Progenitor cell of endocrine pancreas (in vitro differentiated cells): ENCODE data around the gene ZNF669. TPM values are rescaled to one million over a fixed set of nuclear protein-coding genes. Genes with fewer than 3 reads are reported as not detected.
"Not testable (repeated sequence)": the region's sequence is repeated elsewhere in the genome, so short reads cannot be mapped to it uniquely, and the experiment has no call there.

Experiments used
- DNase-seq: peaks from one replicate; pipeline ENCODE4 v3.0.0; 2021; ENCODE audit warnings: low spot score; ENCODE audit not compliant: unreplicated experiment
- H3K27ac Mint-ChIP-seq: 2 replicates; pipeline ENCODE4 v1.8.0; 2021; ENCODE audit warnings: mild to moderate bottlenecking, moderate library complexity, mixed read lengths
- H3K27me3 Mint-ChIP-seq: 2 replicates; pipeline ENCODE4 v1.8.0; 2021; ENCODE audit warnings: mixed read lengths
- H3K36me3 Mint-ChIP-seq: 2 replicates; pipeline ENCODE4 v1.8.0; 2022; ENCODE audit warnings: mixed read lengths; ENCODE audit not compliant: insufficient read depth
- H3K4me1 Mint-ChIP-seq: 2 replicates; pipeline ENCODE4 v1.8.0; 2021; ENCODE audit warnings: low read depth, mixed read lengths
- H3K4me3 Mint-ChIP-seq: 2 replicates; pipeline ENCODE4 v1.8.0; 2021; ENCODE audit warnings: low read depth, mild to moderate bottlenecking, moderate library complexity, mixed read lengths
- H3K9me3 Mint-ChIP-seq: 2 replicates; pipeline ENCODE4 v1.8.0; 2021; ENCODE audit warnings: low read depth, mixed read lengths
- CTCF ChIP-seq: fragments of 200-600 bp; sonication (generic); IDR thresholded peaks from one replicate; pipeline ENCODE4 v1.5.0; 2021; ENCODE audit warnings: antibody characterized with exemption, mild to moderate bottlenecking; ENCODE audit not compliant: unreplicated experiment
- total RNA-seq: library from RNA; stranded (reverse); gene quantifications from 2 replicates; pipeline ENCODE4 v1.2.1, GENCODE V29; 2021

ZNF669 gene
- total RNA-seq, 1 donor from 2014 or later, result 19.7 TPM

GRCh38 chr1:247131236-247131635, 27.1 kb upstream of the ZNF669 start:
- Mint-ChIP-seq H3K4me1 (peaks cover 8% of the 10 kb centered on the region), H3K36me3 (peaks cover 52% of the 10 kb centered on the region), H3K27ac (no peak overlapping the region), H3K9me3 (peaks cover 33% of the 10 kb centered on the region), H3K27me3 (no peaks in the 10 kb centered on the region), H3K4me3 (no peak overlapping the region)
- TF ChIP-seq CTCF, result no peak
- DNase-seq, result no peak

- not testable (repeated sequence) for H3K4me1 Mint-ChIP-seq, DNase-seq, H3K27me3 Mint-ChIP-seq
- peak overlapping the region; percentile 88 for H3K4me3 Mint-ChIP-seq
- peaks cover 30% of the 10 kb centered on the region for H3K36me3 Mint-ChIP-seq
- peak overlapping the region; percentile 94 for H3K27ac Mint-ChIP-seq
- peaks cover 13% of the 10 kb centered on the region for H3K9me3 Mint-ChIP-seq
Measured at GRCh38 chr1:247127519-247128282, 23.5 kb upstream of the ZNF669 start.

GRCh38 chr1:247126601-247127000, 22.4 kb upstream of the ZNF669 start:
- peaks cover 14% of the 10 kb centered on the region for H3K9me3 Mint-ChIP-seq
- H3K36me3 Mint-ChIP-seq, result peaks cover 21% of the 10 kb centered on the region
- not testable (repeated sequence) for H3K27me3 Mint-ChIP-seq

GRCh38 chr1:247126166-247126565, 22.0 kb upstream of the ZNF669 start:
- H3K4me1 Mint-ChIP-seq, H3K27me3 Mint-ChIP-seq: not testable (repeated sequence)

More at GRCh38 chr1:247126601-247127000, 22.4 kb upstream of the ZNF669 start:
- DNase-seq, H3K4me3 Mint-ChIP-seq, H3K4me1 Mint-ChIP-seq, H3K27ac Mint-ChIP-seq: not testable (repeated sequence)

GRCh38 chr1:247121382-247121781, 17.2 kb upstream of the ZNF669 start:
- Mint-ChIP-seq H3K4me3 (no peak overlapping the region), H3K27me3 (no peaks in the 10 kb centered on the region), H3K36me3 (peaks cover 12% of the 10 kb centered on the region), H3K4me1 (no peaks in the 10 kb centered on the region), H3K9me3 (peaks cover 11% of the 10 kb centered on the region), H3K27ac (no peak overlapping the region)
- TF ChIP-seq CTCF, result no peak
- DNase-seq, result no peak

More at GRCh38 chr1:247126166-247126565, 22.0 kb upstream of the ZNF669 start:
- H3K4me3 Mint-ChIP-seq, H3K27ac Mint-ChIP-seq, DNase-seq: not testable (repeated sequence)
- Mint-ChIP-seq H3K36me3 (peaks cover 21% of the 10 kb centered on the region), H3K9me3 (peaks cover 14% of the 10 kb centered on the region)

- DNase-seq, H3K36me3 Mint-ChIP-seq, H3K27ac Mint-ChIP-seq, H3K4me1 Mint-ChIP-seq, H3K27me3 Mint-ChIP-seq, H3K4me3 Mint-ChIP-seq: not testable (repeated sequence)
- H3K9me3 Mint-ChIP-seq, result peaks cover 11% of the 10 kb centered on the region
Measured at GRCh38 chr1:247120408-247120668, 16.2 kb upstream of the ZNF669 start.

- H3K9me3 Mint-ChIP-seq, result peaks cover 8% of the 10 kb centered on the region
- H3K4me1 Mint-ChIP-seq, result no peaks in the 10 kb centered on the region
- H3K27me3 Mint-ChIP-seq, result no peaks in the 10 kb centered on the region
- H3K27ac Mint-ChIP-seq, result no peak overlapping the region
- H3K4me3 Mint-ChIP-seq, result no peak overlapping the region
- DNase-seq, result no peak
- peaks cover 8% of the 10 kb centered on the region for H3K36me3 Mint-ChIP-seq
- no peak for TF ChIP-seq CTCF
Measured at GRCh38 chr1:247119600-247120407, 15.6 kb upstream of the ZNF669 start.
